HPDE6-E6E7 (cell line): ENCODE results near the gene CD99.
"Not testable (repeated sequence)": the region's sequence is repeated elsewhere in the genome, so short reads cannot be mapped to it uniquely, and the experiment has no call there.

ENCODE experiments used
- DNase-seq: peaks from one replicate; pipeline ENCODE4 v3.0.0; 2011; ENCODE audit warnings: missing footprints; ENCODE audit errors: extremely low spot score

CD99 gene

GRCh38 chrX:2723286-2723879, 32.3 kb downstream of the CD99 start:
- no peak for DNase-seq

GRCh38 chrX:2727264-2727663, 36.2 kb downstream of the CD99 start:
- DNase-seq: not testable (repeated sequence)

GRCh38 chrX:2732076-2732475, 41.0 kb downstream of the CD99 start:
- no peak for DNase-seq

- DNase-seq: no peak
Observed at GRCh38 chrX:2732649-2733048, 41.6 kb downstream of the CD99 start.

- no peak for DNase-seq
Observed at GRCh38 chrX:2733286-2733685, 42.2 kb downstream of the CD99 start.

GRCh38 chrX:2735270-2735669, 44.2 kb downstream of the CD99 start:
- no peak for DNase-seq

GRCh38 chrX:2740672-2741071, 49.6 kb downstream of the CD99 start:
- no peak for DNase-seq

GRCh38 chrX:2741386-2741785, 50.3 kb downstream of the CD99 start:
- DNase-seq: no peak

- DNase-seq: not testable (repeated sequence)
Observed at GRCh38 chrX:2746250-2746649, 55.2 kb downstream of the CD99 start.

GRCh38 chrX:2748171-2748814, 57.2 kb downstream of the CD99 start:
- no peak for DNase-seq

- DNase-seq: no peak
Observed at GRCh38 chrX:2748815-2749188, 57.7 kb downstream of the CD99 start.

GRCh38 chrX:2751291-2751690, 60.2 kb downstream of the CD99 start:
- DNase-seq: no peak

GRCh38 chrX:2751874-2752300, 60.8 kb downstream of the CD99 start, which contains the start of gene XG:
Gene XG, plus strand, starts transcription at chrX:2752040. Its CDS starts 235 bp downstream, at chrX:2752275.
- DNase-seq: not testable (repeated sequence)

GRCh38 chrX:2752441-2752840, 61.3 kb downstream of the CD99 start:
- DNase-seq: not testable (repeated sequence)

- DNase-seq: not testable (repeated sequence)
Observed at GRCh38 chrX:2755163-2755715, 64.1 kb downstream of the CD99 start.

GRCh38 chrX:2756548-2756947, 65.5 kb downstream of the CD99 start:
- no peak for DNase-seq

- no peak for DNase-seq
Observed at GRCh38 chrX:2761246-2761645, 70.2 kb downstream of the CD99 start.

- not testable (repeated sequence) for DNase-seq
Observed at GRCh38 chrX:2762671-2763070, 71.6 kb downstream of the CD99 start.

- DNase-seq: not testable (repeated sequence)
Observed at GRCh38 chrX:2764766-2765548, 73.9 kb downstream of the CD99 start.

GRCh38 chrX:2765549-2765830, 74.4 kb downstream of the CD99 start:
- DNase-seq: no peak

GRCh38 chrX:2766906-2767305, 75.8 kb downstream of the CD99 start:
- DNase-seq: no peak

GRCh38 chrX:2767631-2768455, 76.7 kb downstream of the CD99 start:
- DNase-seq: no peak
